Measurements from ENCODE around the gene CCDC141. TPM values are rescaled to one million over a fixed set of nuclear protein-coding genes. Genes with fewer than 3 reads are reported as not detected.

The CCDC141 gene
- total and polyA plus RNA-seq, 8 donors = 0.66 to 11.3 (median 5.4) TPM

DNA sequence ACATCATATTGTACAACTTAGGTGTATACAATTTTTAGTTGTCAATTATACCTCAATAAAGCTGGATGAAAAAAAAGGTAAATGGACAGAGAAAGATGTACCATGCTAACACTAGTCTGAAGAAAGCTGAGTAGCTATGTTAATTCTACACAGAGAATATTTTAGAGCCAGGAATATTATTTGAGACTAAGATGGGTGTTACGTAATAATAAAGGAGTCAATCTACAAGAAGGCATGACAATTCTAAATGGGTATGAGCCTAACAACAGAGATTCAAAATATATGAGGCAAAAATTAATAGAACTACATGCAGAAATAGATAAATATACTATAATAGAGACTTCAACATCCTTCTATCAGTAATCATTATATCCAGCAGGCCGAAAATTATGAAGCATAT, 69.1 kb downstream of the CCDC141 start:
- Histone ChIP-seq H3K4me1 (no peaks in the 10 kb centered on the region), H3K27ac (no peak overlapping the region), H3K9me3 (no peaks in the 10 kb centered on the region), H3K27me3 (no peaks in the 10 kb centered on the region), H3K4me3 (no peak overlapping the region), H3K36me3 (no peaks in the 10 kb centered on the region)
- TF ChIP-seq, protein P1, sequence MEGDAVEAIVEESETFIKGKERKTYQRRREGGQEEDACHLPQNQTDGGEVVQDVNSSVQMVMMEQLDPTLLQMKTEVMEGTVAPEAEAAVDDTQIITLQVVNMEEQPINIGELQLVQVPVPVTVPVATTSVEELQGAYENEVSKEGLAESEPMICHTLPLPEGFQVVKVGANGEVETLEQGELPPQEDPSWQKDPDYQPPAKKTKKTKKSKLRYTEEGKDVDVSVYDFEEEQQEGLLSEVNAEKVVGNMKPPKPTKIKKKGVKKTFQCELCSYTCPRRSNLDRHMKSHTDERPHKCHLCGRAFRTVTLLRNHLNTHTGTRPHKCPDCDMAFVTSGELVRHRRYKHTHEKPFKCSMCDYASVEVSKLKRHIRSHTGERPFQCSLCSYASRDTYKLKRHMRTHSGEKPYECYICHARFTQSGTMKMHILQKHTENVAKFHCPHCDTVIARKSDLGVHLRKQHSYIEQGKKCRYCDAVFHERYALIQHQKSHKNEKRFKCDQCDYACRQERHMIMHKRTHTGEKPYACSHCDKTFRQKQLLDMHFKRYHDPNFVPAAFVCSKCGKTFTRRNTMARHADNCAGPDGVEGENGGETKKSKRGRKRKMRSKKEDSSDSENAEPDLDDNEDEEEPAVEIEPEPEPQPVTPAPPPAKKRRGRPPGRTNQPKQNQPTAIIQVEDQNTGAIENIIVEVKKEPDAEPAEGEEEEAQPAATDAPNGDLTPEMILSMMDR (IDR thresholded peaks at IDR 0.05) = no peak
- no peak for FAIRE-seq
- no peak for DNase-seq
- no peak for ATAC-seq
- WGBS, 2 donors = 85 to 93% methylated on average over 2 of the region's 2 CpGs
- intact Hi-C loops (cut with DNase I) = no loop called here

DNA sequence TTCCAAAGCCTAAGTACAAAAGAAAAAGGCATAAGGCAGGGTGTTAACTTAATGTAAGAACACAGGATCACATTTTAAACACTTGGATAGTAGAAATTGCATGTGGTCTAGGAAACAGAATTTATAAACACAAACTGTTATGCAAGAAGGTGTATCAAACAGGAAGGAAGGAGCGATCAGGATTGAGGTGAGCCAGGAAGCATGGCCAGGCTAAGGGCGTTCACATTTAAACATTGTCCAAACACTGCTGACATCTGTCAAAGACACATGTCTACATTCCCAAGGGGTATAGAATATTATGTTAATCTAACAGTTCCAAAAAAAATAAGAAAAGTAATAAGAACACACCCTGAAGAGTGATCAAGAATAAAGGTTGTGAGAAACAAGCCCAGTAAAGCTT, 71.3 kb downstream of the CCDC141 start:
- 31 to 34% methylated on average over 2 of the region's 2 CpGs for WGBS, 2 donors
- peak in 1 of 6 donors; percentile 34 for DNase-seq
- H3K27ac ChIP-seq = no peak overlapping the region
- no peak overlapping the region for H3K4me3 ChIP-seq
- FAIRE-seq = no peak
- no peaks in the 10 kb centered on the region for H3K27me3 ChIP-seq
- no peaks in the 10 kb centered on the region for H3K36me3 ChIP-seq
- intact Hi-C loops (cut with DNase I) = no loop called here
- ATAC-seq = peak; percentile 47 to 87 (median 76)
- no peaks in the 10 kb centered on the region for H3K9me3 ChIP-seq
- TF ChIP-seq, protein P1 (IDR thresholded peaks at IDR 0.05) = no peak
- H3K4me1 ChIP-seq = no peaks in the 10 kb centered on the region

DNA sequence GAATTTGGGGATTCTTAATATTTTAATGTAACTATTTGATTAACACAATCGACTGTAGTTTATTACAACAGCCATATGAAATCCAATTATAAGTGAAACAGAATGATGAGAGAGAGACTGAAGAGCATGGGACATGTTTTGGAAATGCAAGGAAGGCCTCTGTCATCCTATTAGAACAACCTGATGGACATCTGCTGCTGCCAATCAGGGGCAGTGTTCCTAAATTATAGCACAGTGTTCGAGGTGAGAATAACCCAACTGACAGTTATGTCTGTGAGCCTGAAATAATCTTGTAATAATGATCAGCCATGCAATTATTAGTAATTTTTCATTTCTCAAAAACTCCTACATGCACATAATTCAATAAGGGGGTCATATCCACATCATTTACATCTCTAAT, 73.6 kb downstream of the CCDC141 start:
- no peaks in the 10 kb centered on the region for H3K9me3 ChIP-seq
- TF ChIP-seq, protein P1 (IDR thresholded peaks at IDR 0.05) = no peak
- no peaks in the 10 kb centered on the region for H3K27me3 ChIP-seq
- no peaks in the 10 kb centered on the region for H3K4me1 ChIP-seq
- DNase-seq (no peak), FAIRE-seq (no peak), ATAC-seq (no peak)
- intact Hi-C loops (cut with DNase I) = no loop called here
- no peak overlapping the region for H3K4me3 ChIP-seq
- WGBS, 2 donors = 77 to 92% methylated on average over 2 of the region's 2 CpGs
- no peak overlapping the region for H3K27ac ChIP-seq
- H3K36me3 ChIP-seq = no peaks in the 10 kb centered on the region

DNA sequence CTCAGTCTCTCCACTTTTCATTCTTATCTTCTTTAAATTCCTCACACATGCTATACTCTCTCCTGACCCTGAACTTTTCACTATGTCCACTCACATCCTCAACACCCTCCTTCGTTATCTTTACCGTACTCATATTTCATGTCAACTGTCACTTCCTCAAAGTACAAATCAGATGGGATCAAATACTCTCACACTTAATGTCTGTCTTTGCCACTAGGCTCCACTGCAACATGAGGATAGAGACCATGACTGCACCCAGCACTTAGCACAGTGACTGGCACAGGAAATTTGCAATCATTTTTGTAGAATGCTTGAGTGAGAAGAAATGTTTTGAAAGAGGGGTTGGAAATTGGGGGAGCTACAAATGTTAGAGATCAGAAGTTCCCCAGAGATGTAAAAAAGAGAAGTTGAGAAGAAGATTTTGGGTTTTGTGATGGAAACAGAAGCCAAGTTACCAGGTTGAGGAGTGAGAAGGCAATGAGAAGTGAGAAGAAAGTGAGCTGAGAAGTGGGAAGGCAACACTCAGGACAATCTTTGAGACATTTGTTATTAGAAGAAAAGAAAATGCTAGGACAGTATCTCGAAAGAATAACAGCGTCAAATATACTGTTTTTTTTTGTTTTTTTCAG, 87.0 kb downstream of the CCDC141 start:
- Histone ChIP-seq H3K27me3 (no peaks in the 10 kb centered on the region), H3K4me1 (no peaks in the 10 kb centered on the region), H3K36me3 (no peaks in the 10 kb centered on the region), H3K9me3 (no peaks in the 10 kb centered on the region), H3K27ac (no peak overlapping the region), H3K4me3 (no peak overlapping the region)
- ATAC-seq (no peak), FAIRE-seq (no peak), DNase-seq (no peak)
- intact Hi-C loops (cut with DNase I) = no loop called here
- TF ChIP-seq, protein P1 (IDR thresholded peaks at IDR 0.05) = no peak
- WGBS, 2 donors = 77 to 90% methylated on average over 4 of the region's 4 CpGs

DNA sequence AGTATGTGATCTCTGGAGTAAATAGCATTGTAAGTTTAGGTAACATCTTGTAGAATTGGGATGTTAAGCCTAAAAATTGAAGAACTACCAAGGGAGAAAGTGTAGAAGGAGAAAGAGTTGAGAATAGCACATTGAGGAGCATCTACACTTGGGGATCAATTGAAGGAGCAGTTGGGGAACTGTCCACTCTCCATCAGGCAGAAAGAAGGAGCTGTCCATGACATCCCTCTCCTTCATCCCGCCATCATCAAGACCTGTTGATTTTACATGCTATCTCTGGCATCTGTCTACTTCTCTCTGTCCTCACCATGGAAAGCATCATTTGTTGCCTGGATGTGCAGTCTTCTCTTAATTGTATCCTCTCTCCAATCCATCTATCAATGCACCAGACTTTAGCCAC, 87.8 kb downstream of the CCDC141 start:
- Histone ChIP-seq H3K36me3 (no peaks in the 10 kb centered on the region), H3K9me3 (no peaks in the 10 kb centered on the region), H3K27me3 (no peaks in the 10 kb centered on the region), H3K4me1 (no peaks in the 10 kb centered on the region), H3K27ac (no peak overlapping the region), H3K4me3 (no peak overlapping the region)
- intact Hi-C loops (cut with DNase I) = no loop called here
- WGBS, 2 donors = 90 to 100% methylated on average over 1 of the region's 1 CpG
- FAIRE-seq (no peak), ATAC-seq (no peak), DNase-seq (no peak)
- TF ChIP-seq, protein P1 (IDR thresholded peaks at IDR 0.05) = no peak
